Activated B cell treated with CpG ODN at 0.5 μM for 24 hours (primary cell): ENCODE results near the gene SMIM24. TPM values are rescaled to one million over a fixed set of nuclear protein-coding genes. Genes with fewer than 3 reads are reported as not detected.

Experiments
- ATAC-seq: fragments of 200-7000 bp; cut with Tn5 transposase; one replicate; pipeline ENCODE4 v1.10.0; 2021; ENCODE audit warnings: low read depth, mild to moderate bottlenecking, moderate library complexity
- CTCF ChIA-PET: fragments of 350-600 bp; sonication (Branson Sonifier 250); formaldehyde crosslinking; loops from one replicate; lab custom pipeline; 2021; ENCODE audit warnings: antibody characterized with exemption; lab: Charles Lee
- POLR2A ChIA-PET: fragments of 350-600 bp; sonication (Branson Sonifier 250); formaldehyde crosslinking; loops from one replicate; lab custom pipeline; 2021; ENCODE audit warnings: antibody characterized with exemption; lab: Charles Lee
- DNase-seq: peaks from one replicate; pipeline ENCODE4 v3.0.0; 2022
- H3K27ac Mint-ChIP-seq: one replicate; pipeline ENCODE4 v1.8.0; 2020; ENCODE audit warnings: mixed read lengths
- H3K27me3 Mint-ChIP-seq: one replicate; pipeline ENCODE4 v1.8.0; 2021; ENCODE audit warnings: mixed read lengths
- H3K36me3 Mint-ChIP-seq: one replicate; pipeline ENCODE4 v1.8.0; 2021; ENCODE audit warnings: low read depth, mixed read lengths
- H3K4me1 Mint-ChIP-seq: one replicate; pipeline ENCODE4 v1.8.0; 2021; ENCODE audit warnings: mixed read lengths
- H3K4me3 Mint-ChIP-seq: one replicate; pipeline ENCODE4 v1.8.0; 2020; ENCODE audit warnings: mild to moderate bottlenecking, mixed read lengths
- H3K9me3 Mint-ChIP-seq: one replicate; pipeline ENCODE4 v1.8.0; 2020; ENCODE audit warnings: mixed read lengths
- CTCF ChIP-seq: fragments of 200-600 bp; IDR thresholded peaks from one replicate; pipeline ENCODE4 v1.8.0; 2022; ENCODE audit warnings: antibody characterized with exemption, mild to moderate bottlenecking
- intact Hi-C: fragments of 100-400 bp; cut with micrococcal nuclease; formaldehyde crosslinking; loops from one replicate; pipeline ENCODE4 v1.15.1; 2024
- total RNA-seq: library from RNA; stranded (reverse); gene quantifications from 2 replicates; pipeline ENCODE4 v1.2.3, GENCODE V29; 2022

SMIM24 gene
- total RNA-seq, 1 donor from 2014 or later = not detected

DNA sequence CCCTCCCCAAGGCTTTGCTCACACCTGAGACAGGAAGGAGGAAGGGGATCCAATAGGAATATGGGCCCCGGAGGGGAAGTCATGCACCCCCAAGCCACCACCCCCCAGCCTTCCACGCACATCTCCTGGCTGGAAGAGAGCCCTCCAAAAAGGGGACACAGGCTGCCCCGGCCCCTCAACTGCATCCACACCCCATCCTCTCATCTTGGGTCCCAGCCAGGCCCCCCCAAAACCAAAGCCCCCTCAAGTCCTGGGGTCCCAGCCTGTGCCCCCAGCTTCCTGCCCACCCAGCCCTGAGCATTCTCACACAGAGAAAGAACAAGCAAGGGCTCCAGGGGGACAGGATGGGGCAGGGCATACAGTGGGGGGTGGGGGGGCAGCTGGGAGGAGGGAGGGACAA, 12.1 kb downstream of the SMIM24 start:
- intact Hi-C loops = no loop called here
- Mint-ChIP-seq H3K27me3 (no peaks in the 10 kb centered on the region), H3K36me3 (no peaks in the 10 kb centered on the region), H3K4me3 (no peak overlapping the region), H3K27ac (no peak overlapping the region), H3K4me1 (no peaks in the 10 kb centered on the region), H3K9me3 (peaks cover 2% of the 10 kb centered on the region)
- CTCF ChIA-PET = interaction anchor here (1.1 kb wide), 1 partner anchor 163 kb away, joined by 3 read pairs; no protein-coding TSS in a partner anchor
- POLR2A ChIA-PET = no interaction called here
- ATAC-seq (no peak), DNase-seq (no peak)
- no peak for TF ChIP-seq CTCF

- Mint-ChIP-seq H3K4me1 (no peaks in the 10 kb centered on the region), H3K27ac (no peak overlapping the region), H3K27me3 (no peaks in the 10 kb centered on the region), H3K36me3 (peaks cover 3% of the 10 kb centered on the region), H3K4me3 (no peak overlapping the region), H3K9me3 (peaks cover 2% of the 10 kb centered on the region)
- no peak for DNase-seq
- CTCF ChIA-PET = interaction anchor here (1.1 kb wide), 1 partner anchor 163 kb away, joined by 3 read pairs; no protein-coding TSS in a partner anchor
- ATAC-seq = no peak
- intact Hi-C loops = no loop called here
- TF ChIP-seq CTCF = no peak
- POLR2A ChIA-PET = interaction anchor here (0.6 kb wide), 1 partner anchor 38 kb away, joined by 4 read pairs; no protein-coding TSS in a partner anchor
Measured at GRCh38 chr19:3467437-3468198, 12.7 kb downstream of the SMIM24 start.

GRCh38 chr19:3466635-3467034, 13.7 kb downstream of the SMIM24 start:
- peaks cover 4% of the 10 kb centered on the region for H3K36me3 Mint-ChIP-seq
- TF ChIP-seq CTCF = no peak
- no peak overlapping the region for H3K4me3 Mint-ChIP-seq
- H3K27me3 Mint-ChIP-seq = no peaks in the 10 kb centered on the region
- ChIA-PET POLR2A (no interaction called here), CTCF (no interaction called here)
- H3K27ac Mint-ChIP-seq = no peak overlapping the region
- no peak for ATAC-seq
- intact Hi-C loops = no loop called here
- DNase-seq = no peak
- H3K4me1 Mint-ChIP-seq = no peaks in the 10 kb centered on the region
- peaks cover 2% of the 10 kb centered on the region for H3K9me3 Mint-ChIP-seq

- H3K9me3 Mint-ChIP-seq = peaks cover 2% of the 10 kb centered on the region
Measured at GRCh38 chr19:3465552-3465951, 14.8 kb downstream of the SMIM24 start.

More at GRCh38 chr19:3465552-3465951, 14.8 kb downstream of the SMIM24 start:
- H3K4me3 Mint-ChIP-seq = no peak overlapping the region
- ChIA-PET POLR2A (no interaction called here), CTCF (no interaction called here)
- H3K36me3 Mint-ChIP-seq = peaks cover 4% of the 10 kb centered on the region
- no peaks in the 10 kb centered on the region for H3K4me1 Mint-ChIP-seq
- DNase-seq = no peak
- ATAC-seq = no peak
- no peak overlapping the region for H3K27ac Mint-ChIP-seq
- no peak for TF ChIP-seq CTCF
- no peaks in the 10 kb centered on the region for H3K27me3 Mint-ChIP-seq
- intact Hi-C loops = no loop called here
